GM12873 (cell line): ENCODE data around the gene ZXDC.

ENCODE experiments used
- CTCF ChIP-seq: IDR thresholded peaks from 2 replicates; pipeline ENCODE4 v1.5.1; 2012; ENCODE audit warnings: low read depth, mild to moderate bottlenecking, moderate library complexity, low read length, control low read depth; ENCODE audit not compliant: insufficient read depth; ENCODE audit errors: missing control alignments

The ZXDC gene

GRCh38 chr3:126499401-126499800, 23.7 kb upstream of the ZXDC start:
- no peak for TF ChIP-seq CTCF

GRCh38 chr3:126498929-126499328, 23.2 kb upstream of the ZXDC start:
- no peak for TF ChIP-seq CTCF

- no peak for TF ChIP-seq CTCF
Measured at GRCh38 chr3:126498461-126498860, 22.8 kb upstream of the ZXDC start.

GRCh38 chr3:126497956-126498355, 22.3 kb upstream of the ZXDC start:
- no peak for TF ChIP-seq CTCF

GRCh38 chr3:126496894-126497850, 21.5 kb upstream of the ZXDC start:
- TF ChIP-seq CTCF, result no peak

GRCh38 chr3:126495786-126496185, 20.1 kb upstream of the ZXDC start:
- TF ChIP-seq CTCF, result no peak

- no peak for TF ChIP-seq CTCF
Measured at GRCh38 chr3:126494970-126495230, 19.2 kb upstream of the ZXDC start.
